Common myeloid progenitor, CD34-positive (primary cell): Measurements from ENCODE around the gene LHX2.

Experiments used
- CTCF ChIA-PET: fragments of 350-600 bp; sonication (Branson Sonifier 250); formaldehyde crosslinking; loops from one replicate; lab custom pipeline; 2021; ENCODE audit warnings: antibody characterized with exemption; lab: Charles Lee
- POLR2A ChIA-PET: fragments of 350-600 bp; sonication (Branson Sonifier 250); formaldehyde crosslinking; loops from one replicate; lab custom pipeline; 2021; ENCODE audit warnings: antibody characterized with exemption; lab: Charles Lee
- DNase-seq, 3 donors: peaks; one replicate each; pipeline versions ENCODE4 v3.0.0 to v3.0.0-alpha.2; 2013
- H3K27ac ChIP-seq, 2 experiments: 1 replicate in 1 of 2; 2 replicates in 1 of 2; pipeline ENCODE4 v1.7.0; 2013; ENCODE audit warnings: inconsistent platforms in 2 of 2, low read length in 2 of 2, mild to moderate bottlenecking in 2 of 2, low read depth in 1 of 2, moderate library complexity in 1 of 2; ENCODE audit not compliant: severe bottlenecking in 2 of 2, insufficient read depth in 1 of 2, poor library complexity in 1 of 2
- H3K27me3 ChIP-seq, 5 experiments: replicated peaks in 2 of 5; 1 replicate in 3 of 5; 2 replicates in 2 of 5; pipeline versions ENCODE4 v1.6.1 to v1.7.0; 2013; ENCODE audit warnings: low read length in 4 of 5, mild to moderate bottlenecking in 2 of 5, moderate library complexity in 2 of 5, inconsistent platforms in 1 of 5; ENCODE audit not compliant: insufficient read depth in 5 of 5, control insufficient read depth in 4 of 5
- H3K36me3 ChIP-seq, 4 experiments: 1 replicate in 2 of 4; 2 replicates in 2 of 4; pipeline versions ENCODE4 v1.6.1 to v1.7.0; 2013; ENCODE audit warnings: low read length in 3 of 4, control low read depth in 1 of 4, mild to moderate bottlenecking in 1 of 4; ENCODE audit not compliant: control insufficient read depth in 4 of 4, insufficient read depth in 4 of 4
- H3K4me1 ChIP-seq, 4 experiments: 1 replicate in 3 of 4; 2 replicates in 1 of 4; pipeline versions ENCODE4 v1.6.1 to v1.7.1; 2013; ENCODE audit warnings: low read length in 3 of 4, mild to moderate bottlenecking in 3 of 4, control low read depth in 1 of 4, inconsistent platforms in 1 of 4, moderate library complexity in 1 of 4; ENCODE audit not compliant: control insufficient read depth in 4 of 4, insufficient read depth in 4 of 4; ENCODE audit errors: control extremely low read depth in 1 of 4
- H3K4me3 ChIP-seq, 7 experiments: 1 replicate in 4 of 7; 2 replicates in 3 of 7; pipeline versions ENCODE4 v1.5.1 to v1.7.0; 2013; ENCODE audit warnings: mild to moderate bottlenecking in 7 of 7, low read length in 6 of 7, moderate library complexity in 6 of 7, inconsistent platforms in 2 of 7, low read depth in 2 of 7, control low read depth in 1 of 7; ENCODE audit not compliant: insufficient read depth in 4 of 7, control insufficient read depth in 1 of 7; ENCODE audit errors: extremely low read depth in 1 of 7
- H3K9me3 ChIP-seq, 5 experiments: 1 replicate in 4 of 5; 2 replicates in 1 of 5; pipeline versions ENCODE4 v1.6.1 to v1.7.1; 2013; ENCODE audit warnings: low read length in 4 of 5, mild to moderate bottlenecking in 2 of 5, inconsistent platforms in 1 of 5, low read depth in 1 of 5, moderate library complexity in 1 of 5; ENCODE audit not compliant: control insufficient read depth in 4 of 5, insufficient read depth in 2 of 5; ENCODE audit errors: control extremely low read depth in 1 of 5
- WGBS: methylation state at CpG from one replicate; pipeline ENCODE4 v1.1.5; 2013; ENCODE audit not compliant: insufficient coverage; 5-methylcytosine and 5-hydroxymethylcytosine counted together

The LHX2 gene

DNA sequence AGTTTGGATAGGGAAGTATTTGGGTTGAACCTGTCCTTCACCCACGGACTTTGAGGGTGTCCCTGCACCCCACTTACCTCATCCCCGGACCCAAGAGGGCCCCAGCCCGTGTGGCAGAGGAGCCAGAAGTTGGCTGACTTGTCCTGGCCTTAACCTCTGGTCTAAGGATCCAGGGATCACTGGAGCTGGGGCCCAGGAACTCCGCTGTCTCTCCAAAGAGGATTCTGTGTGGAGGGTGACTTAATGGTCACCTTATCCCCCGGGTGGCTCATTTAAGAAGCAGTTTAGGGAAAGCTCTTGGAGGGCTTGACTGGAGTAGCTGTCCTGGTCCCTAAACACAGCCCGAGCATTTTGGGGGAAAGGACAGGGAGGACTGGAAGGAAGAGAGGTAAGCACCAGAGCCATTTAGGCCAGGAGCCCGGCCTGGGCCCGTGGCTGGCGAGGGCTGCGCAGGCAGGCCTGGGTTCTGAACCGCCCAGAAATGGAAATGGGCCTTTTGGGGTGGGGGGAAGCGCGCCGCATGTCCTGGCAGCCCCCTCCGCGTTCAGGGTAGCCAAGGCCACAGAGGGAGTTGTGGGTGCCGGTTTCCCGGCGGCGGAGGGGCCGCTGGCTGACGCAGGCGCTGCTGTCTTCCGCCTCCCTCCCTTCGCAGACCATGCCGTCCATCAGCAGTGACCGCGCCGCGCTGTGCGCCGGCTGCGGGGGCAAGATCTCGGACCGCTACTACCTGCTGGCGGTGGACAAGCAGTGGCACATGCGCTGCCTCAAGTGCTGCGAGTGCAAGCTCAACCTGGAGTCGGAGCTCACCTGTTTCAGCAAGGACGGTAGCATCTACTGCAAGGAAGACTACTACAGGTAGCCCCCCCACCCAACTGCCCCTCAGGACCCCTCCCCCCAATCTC, 2.0 kb downstream of the LHX2 start:
- H3K4me1 ChIP-seq: peaks cover 2 to 62% (median 47%) of the 10 kb centered on the region in 4 experiments
- no peak overlapping the region for H3K4me3 ChIP-seq
- ChIA-PET CTCF (interaction anchor here (0.9 to 1.5 kb wide), 2 partner anchors 8 to 12 kb away, joined by 3 to 5 read pairs; no protein-coding TSS in a partner anchor), POLR2A (interaction anchor here (0.7 kb wide), 1 partner anchor 55 kb away, joined by 6 read pairs; no protein-coding TSS in a partner anchor)
- no peak for DNase-seq
- peaks cover 8 to 99% (median 58%) of the 10 kb centered on the region in 5 experiments for H3K27me3 ChIP-seq
- no peaks in the 10 kb centered on the region for H3K36me3 ChIP-seq
- H3K27ac ChIP-seq: no peak overlapping the region
- peaks cover 0 to 6% (median 0%) of the 10 kb centered on the region in 5 experiments for H3K9me3 ChIP-seq
- WGBS: 5% methylated on average over 40 of the region's 40 CpGs

DNA sequence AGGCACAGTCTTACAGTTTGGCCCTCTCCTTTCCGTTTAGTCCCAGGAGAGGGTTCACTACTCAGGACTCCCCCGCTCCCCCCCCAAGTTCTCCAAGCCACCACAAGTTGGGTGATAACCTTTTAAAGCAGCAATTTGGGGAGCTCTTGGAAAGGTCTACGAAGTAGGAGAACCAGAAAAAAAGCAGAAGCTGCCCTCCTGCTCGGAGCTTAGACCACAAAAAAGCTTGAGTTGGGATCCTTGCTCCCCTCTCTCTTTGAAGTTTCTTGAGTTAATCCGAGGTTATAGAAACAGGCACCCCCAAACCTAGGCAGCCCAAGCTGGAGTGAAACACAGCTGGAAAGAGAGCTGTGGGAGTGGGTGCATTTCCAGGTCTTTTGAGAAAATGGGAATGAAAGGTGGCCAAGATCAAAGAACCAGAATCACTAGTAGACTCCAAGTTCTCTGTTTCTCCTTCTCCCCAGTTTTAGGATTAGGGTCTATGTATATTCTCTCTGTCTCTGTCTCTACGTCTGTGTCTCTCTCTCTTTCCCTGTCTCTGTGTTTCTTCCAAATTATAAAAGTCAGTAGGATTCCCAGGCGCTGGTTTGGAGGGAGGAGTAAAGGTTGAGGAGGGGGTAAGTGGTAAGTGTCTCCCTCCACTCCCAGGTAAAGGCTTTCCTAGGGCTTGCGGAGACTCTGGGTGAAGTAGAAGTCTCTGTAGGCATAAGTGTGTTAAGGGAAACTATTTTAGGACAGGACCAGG, 2.8 kb downstream of the LHX2 start:
- peaks cover 2 to 55% (median 42%) of the 10 kb centered on the region in 4 experiments for H3K4me1 ChIP-seq
- CTCF ChIA-PET: interaction anchor here (0.7 to 1.5 kb wide), 2 partner anchors 13 to 24 kb away, joined by 3 to 5 read pairs; no protein-coding TSS in a partner anchor
- no peaks in the 10 kb centered on the region for H3K36me3 ChIP-seq
- peak in 2 of 3 donors; percentile 61 to 63 for DNase-seq
- peaks cover 8 to 99% (median 60%) of the 10 kb centered on the region in 5 experiments for H3K27me3 ChIP-seq
- peaks cover 0 to 6% (median 0%) of the 10 kb centered on the region in 5 experiments for H3K9me3 ChIP-seq
- no peak overlapping the region for H3K4me3 ChIP-seq
- WGBS: 0% methylated on average over 2 of the region's 8 CpGs
- POLR2A ChIA-PET: interaction anchor here (0.7 kb wide), 1 partner anchor 54 kb away, joined by 6 read pairs; no protein-coding TSS in a partner anchor
- H3K27ac ChIP-seq: no peak overlapping the region

DNA sequence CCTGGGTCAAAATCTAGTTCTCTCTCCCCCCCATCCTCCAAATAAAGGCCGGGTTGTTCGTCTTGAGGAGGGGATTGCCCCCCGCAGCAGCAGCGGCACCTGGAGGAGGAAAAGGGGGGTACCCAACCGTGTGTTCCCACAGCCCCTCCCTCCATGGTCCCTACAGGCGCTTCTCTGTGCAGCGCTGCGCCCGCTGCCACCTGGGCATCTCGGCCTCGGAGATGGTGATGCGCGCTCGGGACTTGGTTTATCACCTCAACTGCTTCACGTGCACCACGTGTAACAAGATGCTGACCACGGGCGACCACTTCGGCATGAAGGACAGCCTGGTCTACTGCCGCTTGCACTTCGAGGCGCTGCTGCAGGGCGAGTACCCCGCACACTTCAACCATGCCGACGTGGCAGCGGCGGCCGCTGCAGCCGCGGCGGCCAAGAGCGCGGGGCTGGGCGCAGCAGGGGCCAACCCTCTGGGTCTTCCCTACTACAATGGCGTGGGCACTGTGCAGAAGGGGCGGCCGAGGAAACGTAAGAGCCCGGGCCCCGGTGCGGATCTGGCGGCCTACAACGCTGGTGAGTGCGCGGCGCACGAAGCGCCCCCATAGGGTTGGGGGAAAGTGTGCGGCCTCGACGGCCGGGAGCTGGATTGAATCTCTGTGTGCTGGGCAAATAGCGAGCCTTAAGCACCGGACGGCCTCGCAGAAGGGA, 3.5 kb downstream of the LHX2 start:
- 5% methylated on average over 42 of the region's 57 CpGs for WGBS
- no peak overlapping the region for H3K4me3 ChIP-seq
- no peak overlapping the region for H3K27ac ChIP-seq
- ChIA-PET POLR2A (interaction anchor here (0.6 kb wide), 1 partner anchor 436 kb away, joined by 3 read pairs; no protein-coding TSS in a partner anchor), CTCF (no interaction called here)
- H3K9me3 ChIP-seq: peaks cover 0 to 6% (median 0%) of the 10 kb centered on the region in 5 experiments
- H3K36me3 ChIP-seq: no peaks in the 10 kb centered on the region
- no peak for DNase-seq
- peaks cover 2 to 54% (median 42%) of the 10 kb centered on the region in 4 experiments for H3K4me1 ChIP-seq
- H3K27me3 ChIP-seq: peaks cover 5 to 99% (median 61%) of the 10 kb centered on the region in 5 experiments

DNA sequence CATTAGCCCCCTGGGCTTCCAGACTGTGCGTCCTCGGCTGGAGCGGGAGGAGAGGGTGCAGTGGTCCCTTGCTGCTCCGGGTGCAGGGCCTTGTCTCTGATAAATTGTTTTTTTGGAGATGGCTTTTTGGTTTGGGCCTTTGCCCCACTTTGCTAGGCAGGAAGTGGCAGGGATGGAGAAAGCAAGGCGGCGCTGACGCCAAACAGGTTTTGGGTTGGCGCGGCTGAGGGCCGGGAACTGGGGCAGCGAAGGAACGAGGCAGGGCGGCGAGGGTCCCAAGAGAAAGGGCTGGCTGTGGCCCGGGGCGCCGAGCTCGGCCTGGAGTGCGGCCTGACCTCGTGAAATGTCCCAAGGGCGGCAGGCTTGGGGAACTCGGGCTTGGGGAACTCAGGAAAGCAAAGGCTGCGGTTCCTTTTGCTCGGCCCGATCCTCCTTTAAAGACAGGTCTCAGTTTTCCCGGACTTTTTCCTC, 4.1 kb downstream of the LHX2 start:
- DNase-seq: no peak
- H3K4me1 ChIP-seq: peaks cover 2 to 52% (median 42%) of the 10 kb centered on the region in 4 experiments
- 4% methylated on average over 23 of the region's 26 CpGs for WGBS
- H3K27ac ChIP-seq: no peak overlapping the region
- no peaks in the 10 kb centered on the region for H3K36me3 ChIP-seq
- no peaks in the 10 kb centered on the region for H3K9me3 ChIP-seq
- ChIA-PET POLR2A (interaction anchor here (0.6 kb wide), 1 partner anchor 437 kb away, joined by 3 read pairs; no protein-coding TSS in a partner anchor), CTCF (no interaction called here)
- peaks cover 11 to 99% (median 60%) of the 10 kb centered on the region in 5 experiments for H3K27me3 ChIP-seq
- no peak overlapping the region for H3K4me3 ChIP-seq

DNA sequence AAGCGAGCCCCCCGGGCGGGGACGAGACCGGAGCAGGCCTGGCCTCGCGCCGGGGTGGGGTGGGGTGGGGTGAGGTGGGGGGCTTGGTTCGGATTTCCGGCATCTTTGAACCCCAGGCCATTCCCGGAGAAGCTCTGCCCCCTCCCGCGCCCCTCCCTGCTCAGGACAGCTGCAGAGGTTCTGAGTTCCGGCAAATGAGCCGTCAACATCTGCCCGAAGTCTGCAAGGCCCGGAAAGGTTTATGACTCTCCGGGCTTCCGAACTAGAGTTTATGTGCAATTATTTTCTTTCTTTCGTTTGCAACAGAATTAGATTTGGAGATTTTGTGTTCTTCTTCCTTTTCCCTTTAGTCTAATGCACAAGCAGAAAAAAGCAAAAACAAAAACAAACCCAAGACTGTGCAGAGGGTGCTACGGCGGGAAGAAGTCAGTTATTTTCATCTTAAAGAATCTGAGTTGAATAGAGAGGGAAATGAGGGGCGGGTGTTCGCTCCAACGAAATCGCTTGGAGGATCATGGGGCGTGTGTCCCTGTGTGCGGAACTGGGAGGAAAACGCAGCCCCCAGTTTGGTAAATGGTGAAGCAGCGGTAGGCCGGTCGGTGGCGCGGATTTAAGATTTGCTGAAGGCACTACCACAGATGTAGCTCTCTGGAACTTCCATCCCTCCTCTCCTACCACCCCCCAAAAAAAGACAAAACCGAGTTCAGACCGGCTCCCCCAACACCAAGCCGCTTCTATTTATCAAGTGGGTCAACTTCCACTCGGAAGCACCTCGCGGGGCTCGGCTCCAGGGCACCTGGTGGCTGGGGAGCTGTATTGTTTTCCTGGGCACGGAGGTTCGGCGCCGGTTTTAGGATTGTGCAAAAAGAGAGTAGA, 4.8 kb downstream of the LHX2 start:
- Histone ChIP-seq H3K4me3 (no peak overlapping the region), H3K4me1 (peaks cover 2 to 47% (median 38%) of the 10 kb centered on the region in 4 experiments), H3K27ac (no peak overlapping the region), H3K27me3 (peaks cover 11 to 100% (median 63%) of the 10 kb centered on the region in 5 experiments), H3K36me3 (no peaks in the 10 kb centered on the region), H3K9me3 (no peaks in the 10 kb centered on the region)
- CTCF ChIA-PET: no interaction called here
- WGBS: 5% methylated on average over 26 of the region's 45 CpGs
- no peak for DNase-seq
- POLR2A ChIA-PET: no interaction called here
